Measurements from ENCODE around the gene PPIP5K2. TPM values are rescaled to one million over a fixed set of nuclear protein-coding genes. Genes with fewer than 3 reads are reported as not detected.
A peak's percentile ranks its signal among the peaks of the same experiment; 100 is the strongest.

PPIP5K2 gene
- polyA plus RNA-seq, 3 donors, result 23.1 to 66.0 (median 41.1) TPM

DNA sequence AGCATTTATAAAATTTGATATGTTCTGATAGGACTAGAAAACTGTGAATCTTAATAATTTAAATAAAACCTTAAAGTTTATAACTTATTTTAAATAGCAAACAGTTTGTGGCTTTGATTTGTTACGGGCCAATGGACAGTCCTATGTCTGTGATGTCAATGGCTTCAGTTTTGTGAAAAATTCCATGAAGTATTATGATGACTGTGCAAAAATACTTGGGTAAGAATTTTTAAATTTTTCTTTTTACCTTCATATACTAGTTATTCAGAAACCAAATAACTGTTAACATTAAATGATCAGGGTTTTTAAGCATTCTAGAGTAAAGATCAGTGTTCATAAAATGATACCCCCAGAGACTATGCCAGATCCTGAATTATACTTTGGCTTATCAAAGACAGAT lies 31.1 kb downstream of the PPIP5K2 start:
- Histone ChIP-seq H3K4me1 (ENCODE audit: control insufficient read depth in 1 of 2, insufficient read depth in 2 of 2, low read length in 2 of 2) (no peaks in the 10 kb centered on the region), H3K36me3 (replicated peaks in 1 of 2; ENCODE audit: control insufficient read depth in 1 of 2, insufficient read depth in 2 of 2, low read length in 2 of 2) (peaks cover 64 to 92% of the 10 kb centered on the region in 2 donors), H4K20me1 (ENCODE audit: insufficient read depth, low read length) (no peaks in the 10 kb centered on the region), H3K4me3 (replicated peaks in 1 of 3; ENCODE audit: low read depth in 2 of 3, low read length in 3 of 3) (no peak overlapping the region), H3K27me3 (ENCODE audit: control insufficient read depth in 2 of 2, insufficient read depth in 2 of 2, low read length in 2 of 2) (no peaks in the 10 kb centered on the region), H2AFZ (ENCODE audit: insufficient read depth, low read depth, low read length, poor library complexity, severe bottlenecking) (no peak overlapping the region), H3K4me2 (replicated peaks; ENCODE audit: extremely low read depth, low read length, poor library complexity, severe bottlenecking) (no peak overlapping the region), H3K9ac (ENCODE audit: insufficient read depth, low read length, poor library complexity, severe bottlenecking) (no peak overlapping the region), H3K9me3 (replicated peaks in 1 of 2; ENCODE audit: control insufficient read depth in 1 of 2, insufficient read depth in 1 of 2, low read length in 2 of 2) (no peaks in the 10 kb centered on the region), H3K79me2 (ENCODE audit: insufficient read depth, low read length) (no peaks in the 10 kb centered on the region), H3K27ac (ENCODE audit: low read depth in 1 of 2, low read length in 2 of 2) (no peak overlapping the region)
- Mint-ChIP-seq H3K9me3 (no peaks in the 10 kb centered on the region), H3K27ac (no peak overlapping the region), H3K27me3 (ENCODE audit: low read depth in 3 of 3) (no peaks in the 10 kb centered on the region), H3K4me3 (no peak overlapping the region), H3K4me1 (no peaks in the 10 kb centered on the region), H3K36me3 (peaks cover 38 to 59% of the 10 kb centered on the region in 2 donors)
- TF ChIP-seq, protein P1, sequence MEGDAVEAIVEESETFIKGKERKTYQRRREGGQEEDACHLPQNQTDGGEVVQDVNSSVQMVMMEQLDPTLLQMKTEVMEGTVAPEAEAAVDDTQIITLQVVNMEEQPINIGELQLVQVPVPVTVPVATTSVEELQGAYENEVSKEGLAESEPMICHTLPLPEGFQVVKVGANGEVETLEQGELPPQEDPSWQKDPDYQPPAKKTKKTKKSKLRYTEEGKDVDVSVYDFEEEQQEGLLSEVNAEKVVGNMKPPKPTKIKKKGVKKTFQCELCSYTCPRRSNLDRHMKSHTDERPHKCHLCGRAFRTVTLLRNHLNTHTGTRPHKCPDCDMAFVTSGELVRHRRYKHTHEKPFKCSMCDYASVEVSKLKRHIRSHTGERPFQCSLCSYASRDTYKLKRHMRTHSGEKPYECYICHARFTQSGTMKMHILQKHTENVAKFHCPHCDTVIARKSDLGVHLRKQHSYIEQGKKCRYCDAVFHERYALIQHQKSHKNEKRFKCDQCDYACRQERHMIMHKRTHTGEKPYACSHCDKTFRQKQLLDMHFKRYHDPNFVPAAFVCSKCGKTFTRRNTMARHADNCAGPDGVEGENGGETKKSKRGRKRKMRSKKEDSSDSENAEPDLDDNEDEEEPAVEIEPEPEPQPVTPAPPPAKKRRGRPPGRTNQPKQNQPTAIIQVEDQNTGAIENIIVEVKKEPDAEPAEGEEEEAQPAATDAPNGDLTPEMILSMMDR (IDR thresholded peaks at IDR 0.05), result no peak
- intact Hi-C loops (cut with micrococcal nuclease), result no loop called here
- no peak for DNase-seq
- no CpG with 5 or more reads among the region's 1 CpG for WGBS (ENCODE audit: insufficient coverage)

DNA sequence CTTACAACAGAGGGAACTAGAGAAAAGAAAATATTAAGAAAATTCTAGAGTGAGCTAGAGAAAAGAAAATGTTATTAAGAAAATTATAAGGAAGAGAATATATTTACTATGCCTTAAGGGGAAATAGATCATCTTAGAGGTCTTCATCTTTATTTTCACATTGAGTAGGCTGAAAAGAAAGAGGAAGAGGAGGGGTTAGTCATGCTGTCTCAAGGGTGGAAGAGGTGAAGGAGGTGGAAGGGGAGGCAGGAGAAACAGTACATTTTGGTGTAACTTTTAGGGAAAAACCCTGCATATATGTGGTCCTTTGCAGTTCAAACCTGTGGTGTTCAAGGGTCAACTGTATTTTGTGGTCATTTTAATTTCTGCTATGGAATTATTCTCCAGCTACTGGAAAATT lies 46.6 kb downstream of the PPIP5K2 start:
- H3K27ac Mint-ChIP-seq, result peak overlapping the region in 2 of 7 donors; percentile 48 to 70
- intact Hi-C loops (cut with micrococcal nuclease), result no loop called here
- peak in 2 of 3 donors; percentile 8 to 54 for DNase-seq
- H3K36me3 Mint-ChIP-seq, result peaks cover 45 to 48% of the 10 kb centered on the region in 2 donors
- Histone ChIP-seq H3K4me3 (replicated peaks in 1 of 3; ENCODE audit: low read depth in 2 of 3, low read length in 3 of 3) (no peak overlapping the region), H4K20me1 (ENCODE audit: insufficient read depth, low read length) (no peaks in the 10 kb centered on the region), H3K79me2 (ENCODE audit: insufficient read depth, low read length) (peaks cover 4% of the 10 kb centered on the region), H2AFZ (ENCODE audit: insufficient read depth, low read depth, low read length, poor library complexity, severe bottlenecking) (no peak overlapping the region), H3K4me2 (replicated peaks; ENCODE audit: extremely low read depth, low read length, poor library complexity, severe bottlenecking) (no peak overlapping the region), H3K27me3 (ENCODE audit: control insufficient read depth in 2 of 2, insufficient read depth in 2 of 2, low read length in 2 of 2) (no peaks in the 10 kb centered on the region), H3K4me1 (ENCODE audit: control insufficient read depth in 1 of 2, insufficient read depth in 2 of 2, low read length in 2 of 2) (no peaks in the 10 kb centered on the region), H3K9me3 (replicated peaks in 1 of 2; ENCODE audit: control insufficient read depth in 1 of 2, insufficient read depth in 1 of 2, low read length in 2 of 2) (no peaks in the 10 kb centered on the region), H3K9ac (ENCODE audit: insufficient read depth, low read length, poor library complexity, severe bottlenecking) (no peak overlapping the region), H3K27ac (ENCODE audit: low read depth in 1 of 2, low read length in 2 of 2) (no peak overlapping the region), H3K36me3 (replicated peaks in 1 of 2; ENCODE audit: control insufficient read depth in 1 of 2, insufficient read depth in 2 of 2, low read length in 2 of 2) (peaks cover 37 to 71% of the 10 kb centered on the region in 2 donors)
- no peak overlapping the region for H3K4me3 Mint-ChIP-seq
- no peaks in the 10 kb centered on the region for H3K9me3 Mint-ChIP-seq
- TF ChIP-seq, protein P1 (IDR thresholded peaks at IDR 0.05), result no peak
- H3K27me3 Mint-ChIP-seq (ENCODE audit: low read depth in 3 of 3), result peaks cover 0 to 1% (median 0%) of the 10 kb centered on the region in 3 donors
- peaks cover 4% of the 10 kb centered on the region for H3K4me1 Mint-ChIP-seq
